Measurements from ENCODE around the gene ZNF532.

DNA sequence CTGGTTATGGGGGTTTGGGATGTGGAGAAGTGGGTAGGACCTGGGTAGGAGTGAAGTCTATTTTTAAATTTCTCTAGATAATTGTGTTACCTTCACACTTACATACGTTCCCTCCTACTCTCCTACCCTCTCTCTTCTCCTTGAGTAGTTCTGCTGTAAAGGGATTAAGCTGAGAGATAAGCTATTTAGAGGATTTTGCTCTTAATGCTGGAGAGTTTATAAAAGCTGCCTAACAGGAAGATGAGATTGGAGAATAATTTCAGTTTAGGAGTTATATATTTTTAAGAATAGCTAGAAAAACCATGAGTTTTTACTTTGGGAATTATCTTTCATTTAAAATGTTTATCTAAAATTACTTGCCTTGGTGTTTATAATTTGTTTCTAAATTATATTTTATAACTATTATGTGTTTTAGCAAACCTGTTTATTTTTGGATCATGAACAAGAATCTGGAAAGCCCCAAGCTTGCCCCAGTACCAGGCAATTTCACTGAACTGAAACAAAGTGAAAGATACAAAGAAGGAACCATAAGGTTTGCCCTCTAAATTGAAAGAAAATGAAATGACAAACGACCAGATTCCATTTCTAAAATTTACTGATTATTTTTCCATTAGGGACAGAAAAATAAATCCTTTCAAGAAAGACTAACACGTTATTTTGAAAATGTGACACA lies 101.5 kb downstream of the ZNF532 start:
- no peak for TF ChIP-seq GATA2 (IDR thresholded peaks at IDR 0.05; ENCODE audit: low read depth, low read length)
- TF ChIP-seq GATA3 (IDR thresholded peaks at IDR 0.05; ENCODE audit: low read depth, low read length), result no peak

Measured in SH-SY5Y (cell line).